HEK293 (cell line): ENCODE measurements around the gene THG1L.

Experiments used
- SP2 ChIP-seq: fragments of 450-650 bp; formaldehyde crosslinking; IDR thresholded peaks from 2 replicates; pipeline ENCODE4 v1.5.1; 2016; ENCODE audit warnings: missing biosample characterization, missing genetic modification characterization
- TCF7L2 ChIP-seq: IDR thresholded peaks from 2 replicates; pipeline ENCODE4 v1.6.1; 2011; ENCODE audit warnings: low read depth, mild to moderate bottlenecking, inconsistent platforms, low read length, moderate library complexity, borderline replicate concordance
- ZBTB7A ChIP-seq: fragments of 450-650 bp; formaldehyde crosslinking; IDR thresholded peaks from 2 replicates; pipeline ENCODE4 v1.5.1; 2016; ENCODE audit warnings: low read depth, missing biosample characterization, missing genetic modification characterization
- ZNF114 ChIP-seq: fragments of 450-650 bp; formaldehyde crosslinking; IDR thresholded peaks from 2 replicates; pipeline ENCODE4 v1.5.0; 2017; ENCODE audit warnings: missing biosample characterization, missing genetic modification characterization
- ZNF324 ChIP-seq: fragments of 450-650 bp; formaldehyde crosslinking; IDR thresholded peaks from 2 replicates; pipeline ENCODE4 v1.5.1; 2016; ENCODE audit warnings: missing biosample characterization, missing genetic modification characterization
- ZNF48 ChIP-seq: fragments of 450-650 bp; formaldehyde crosslinking; IDR thresholded peaks from 2 replicates; pipeline ENCODE4 v1.5.1; 2016; ENCODE audit warnings: missing biosample characterization, missing genetic modification characterization
- ZNF501 ChIP-seq: fragments of 450-650 bp; formaldehyde crosslinking; IDR thresholded peaks from 2 replicates; pipeline ENCODE4 v1.5.1; 2016; ENCODE audit warnings: missing biosample characterization, missing genetic modification characterization
- ZNF558 ChIP-seq: fragments of 450-650 bp; formaldehyde crosslinking; IDR thresholded peaks from 2 replicates; pipeline ENCODE4 v1.5.1; 2016; ENCODE audit warnings: missing biosample characterization, missing genetic modification characterization
- ZNF707 ChIP-seq: fragments of 450-650 bp; formaldehyde crosslinking; IDR thresholded peaks from 2 replicates; pipeline ENCODE4 v1.5.1; 2016; ENCODE audit warnings: missing biosample characterization, missing genetic modification characterization
- TF ChIP-seq, protein P1 (sequence below): fragments of 450-650 bp; formaldehyde crosslinking; IDR thresholded peaks from 2 replicates; pipeline ENCODE4 v1.5.1; 2016; ENCODE audit warnings: missing biosample characterization, missing genetic modification characterization
- TF ChIP-seq, protein P2 (sequence below): sonication (generic); formaldehyde crosslinking; IDR thresholded peaks from 2 replicates; pipeline ENCODE4 v1.8.1; 2022; ENCODE audit warnings: mild to moderate bottlenecking, moderate library complexity, missing genetic modification reagents
- TF ChIP-seq, protein P3 (sequence below): fragments of 450-650 bp; formaldehyde crosslinking; IDR thresholded peaks from 2 replicates; pipeline ENCODE4 v1.5.1; 2017; ENCODE audit warnings: missing biosample characterization, missing genetic modification characterization

DNA sequence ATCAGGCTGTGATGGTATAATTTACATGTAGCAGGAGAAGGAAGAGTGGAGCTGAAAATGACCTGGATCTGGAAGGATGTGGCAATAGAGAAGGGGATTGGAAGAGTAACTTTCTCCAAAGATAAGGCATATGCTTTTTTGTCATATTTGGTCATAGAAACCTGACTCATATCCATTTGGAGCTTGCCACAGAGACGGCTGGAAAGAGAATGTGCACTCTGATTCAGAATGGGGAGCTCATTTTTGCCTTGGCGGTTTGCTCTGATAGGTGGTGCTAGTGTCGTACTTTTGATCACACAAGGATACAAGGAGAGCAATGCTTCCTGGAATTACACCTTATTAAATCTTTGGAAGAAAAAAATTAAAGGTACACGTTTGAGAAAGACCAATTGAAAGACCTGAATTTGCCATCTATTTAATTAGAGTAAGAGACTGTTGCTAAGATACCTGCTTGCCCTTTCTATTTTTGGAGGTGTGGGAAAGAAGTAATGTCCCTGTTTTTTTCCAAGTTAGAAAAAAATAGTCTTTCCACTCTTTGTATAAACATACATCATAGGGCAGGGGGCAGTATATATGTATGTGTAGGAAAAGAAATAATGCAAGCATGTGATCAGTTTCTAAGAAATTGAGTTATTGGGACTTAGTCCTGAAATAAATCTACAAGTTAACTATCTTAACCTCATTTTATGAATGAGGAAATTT is 17.7 kb downstream of the THG1L start:
- TF ChIP-seq ZNF558 (tag by site-specific recombination) = no peak
- TF ChIP-seq SP2 (tag by site-specific recombination) = no peak
- TF ChIP-seq, protein P1, sequence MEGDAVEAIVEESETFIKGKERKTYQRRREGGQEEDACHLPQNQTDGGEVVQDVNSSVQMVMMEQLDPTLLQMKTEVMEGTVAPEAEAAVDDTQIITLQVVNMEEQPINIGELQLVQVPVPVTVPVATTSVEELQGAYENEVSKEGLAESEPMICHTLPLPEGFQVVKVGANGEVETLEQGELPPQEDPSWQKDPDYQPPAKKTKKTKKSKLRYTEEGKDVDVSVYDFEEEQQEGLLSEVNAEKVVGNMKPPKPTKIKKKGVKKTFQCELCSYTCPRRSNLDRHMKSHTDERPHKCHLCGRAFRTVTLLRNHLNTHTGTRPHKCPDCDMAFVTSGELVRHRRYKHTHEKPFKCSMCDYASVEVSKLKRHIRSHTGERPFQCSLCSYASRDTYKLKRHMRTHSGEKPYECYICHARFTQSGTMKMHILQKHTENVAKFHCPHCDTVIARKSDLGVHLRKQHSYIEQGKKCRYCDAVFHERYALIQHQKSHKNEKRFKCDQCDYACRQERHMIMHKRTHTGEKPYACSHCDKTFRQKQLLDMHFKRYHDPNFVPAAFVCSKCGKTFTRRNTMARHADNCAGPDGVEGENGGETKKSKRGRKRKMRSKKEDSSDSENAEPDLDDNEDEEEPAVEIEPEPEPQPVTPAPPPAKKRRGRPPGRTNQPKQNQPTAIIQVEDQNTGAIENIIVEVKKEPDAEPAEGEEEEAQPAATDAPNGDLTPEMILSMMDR (tag by site-specific recombination) = no peak
- no peak for TF ChIP-seq ZBTB7A
- TF ChIP-seq ZNF501 (tag by site-specific recombination) = no peak
- TF ChIP-seq, protein P2, sequence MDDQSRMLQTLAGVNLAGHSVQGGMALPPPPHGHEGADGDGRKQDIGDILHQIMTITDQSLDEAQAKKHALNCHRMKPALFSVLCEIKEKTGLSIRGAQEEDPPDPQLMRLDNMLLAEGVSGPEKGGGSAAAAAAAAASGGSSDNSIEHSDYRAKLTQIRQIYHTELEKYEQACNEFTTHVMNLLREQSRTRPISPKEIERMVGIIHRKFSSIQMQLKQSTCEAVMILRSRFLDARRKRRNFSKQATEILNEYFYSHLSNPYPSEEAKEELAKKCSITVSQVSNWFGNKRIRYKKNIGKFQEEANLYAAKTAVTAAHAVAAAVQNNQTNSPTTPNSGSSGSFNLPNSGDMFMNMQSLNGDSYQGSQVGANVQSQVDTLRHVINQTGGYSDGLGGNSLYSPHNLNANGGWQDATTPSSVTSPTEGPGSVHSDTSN = no peak
- TF ChIP-seq ZNF324 (tag by site-specific recombination) = no peak
- no peak for TF ChIP-seq ZNF114 (tag by site-specific recombination)
- TF ChIP-seq TCF7L2 = no peak
- no peak for TF ChIP-seq ZNF707 (tag by site-specific recombination)
- no peak for TF ChIP-seq ZNF48 (tag by site-specific recombination)
- TF ChIP-seq, protein P3, sequence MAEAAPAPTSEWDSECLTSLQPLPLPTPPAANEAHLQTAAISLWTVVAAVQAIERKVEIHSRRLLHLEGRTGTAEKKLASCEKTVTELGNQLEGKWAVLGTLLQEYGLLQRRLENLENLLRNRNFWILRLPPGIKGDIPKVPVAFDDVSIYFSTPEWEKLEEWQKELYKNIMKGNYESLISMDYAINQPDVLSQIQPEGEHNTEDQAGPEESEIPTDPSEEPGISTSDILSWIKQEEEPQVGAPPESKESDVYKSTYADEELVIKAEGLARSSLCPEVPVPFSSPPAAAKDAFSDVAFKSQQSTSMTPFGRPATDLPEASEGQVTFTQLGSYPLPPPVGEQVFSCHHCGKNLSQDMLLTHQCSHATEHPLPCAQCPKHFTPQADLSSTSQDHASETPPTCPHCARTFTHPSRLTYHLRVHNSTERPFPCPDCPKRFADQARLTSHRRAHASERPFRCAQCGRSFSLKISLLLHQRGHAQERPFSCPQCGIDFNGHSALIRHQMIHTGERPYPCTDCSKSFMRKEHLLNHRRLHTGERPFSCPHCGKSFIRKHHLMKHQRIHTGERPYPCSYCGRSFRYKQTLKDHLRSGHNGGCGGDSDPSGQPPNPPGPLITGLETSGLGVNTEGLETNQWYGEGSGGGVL (tag by site-specific recombination) = no peak
